ENCODE measurements around the gene ECM2.

ECM2 gene

GRCh38 chr9:92562461-92562967 is 26.7 kb upstream of the ECM2 start:
- DNase-seq (ENCODE audit: low read depth), result no peak
- TF ChIP-seq CTCF (IDR thresholded peaks at IDR 0.05; ENCODE audit: low read depth, low read length, missing control alignments), result no peak
- no peak overlapping the region for H3K4me3 ChIP-seq (ENCODE audit: low read depth, low read length)

GRCh38 chr9:92561374-92562330 is 25.9 kb upstream of the ECM2 start:
- H3K4me3 ChIP-seq (ENCODE audit: low read depth, low read length), result no peak overlapping the region
- DNase-seq (ENCODE audit: low read depth), result no peak
- no peak for TF ChIP-seq CTCF (IDR thresholded peaks at IDR 0.05; ENCODE audit: low read depth, low read length, missing control alignments)

GRCh38 chr9:92558612-92559374 is 23.0 kb upstream of the ECM2 start:
- TF ChIP-seq CTCF (IDR thresholded peaks at IDR 0.05; ENCODE audit: low read depth, low read length, missing control alignments), result no peak
- DNase-seq (ENCODE audit: low read depth), result no peak
- no peak overlapping the region for H3K4me3 ChIP-seq (ENCODE audit: low read depth, low read length)

GRCh38 chr9:92550765-92551164 is 15.0 kb upstream of the ECM2 start:
- H3K4me3 ChIP-seq (ENCODE audit: low read depth, low read length), result no peak overlapping the region
- TF ChIP-seq CTCF (IDR thresholded peaks at IDR 0.05; ENCODE audit: low read depth, low read length, missing control alignments), result no peak
- DNase-seq (ENCODE audit: low read depth), result no peak

- no peak for TF ChIP-seq CTCF (IDR thresholded peaks at IDR 0.05; ENCODE audit: low read depth, low read length, missing control alignments)
- H3K4me3 ChIP-seq (ENCODE audit: low read depth, low read length), result no peak overlapping the region
- no peak for DNase-seq (ENCODE audit: low read depth)
Observed at GRCh38 chr9:92547356-92547755, 11.6 kb upstream of the ECM2 start.

GRCh38 chr9:92545002-92545510 is 9.3 kb upstream of the ECM2 start:
- H3K4me3 ChIP-seq (ENCODE audit: low read depth, low read length), result no peak overlapping the region
- no peak for DNase-seq (ENCODE audit: low read depth)
- no peak for TF ChIP-seq CTCF (IDR thresholded peaks at IDR 0.05; ENCODE audit: low read depth, low read length, missing control alignments)

Measured in GM12864 (cell line).